ENCODE data around the gene VN1R5. TPM values are rescaled to one million over a fixed set of nuclear protein-coding genes. Genes with fewer than 3 reads are reported as not detected.

VN1R5 gene
- total RNA-seq = not detected in 2 replicates

DNA sequence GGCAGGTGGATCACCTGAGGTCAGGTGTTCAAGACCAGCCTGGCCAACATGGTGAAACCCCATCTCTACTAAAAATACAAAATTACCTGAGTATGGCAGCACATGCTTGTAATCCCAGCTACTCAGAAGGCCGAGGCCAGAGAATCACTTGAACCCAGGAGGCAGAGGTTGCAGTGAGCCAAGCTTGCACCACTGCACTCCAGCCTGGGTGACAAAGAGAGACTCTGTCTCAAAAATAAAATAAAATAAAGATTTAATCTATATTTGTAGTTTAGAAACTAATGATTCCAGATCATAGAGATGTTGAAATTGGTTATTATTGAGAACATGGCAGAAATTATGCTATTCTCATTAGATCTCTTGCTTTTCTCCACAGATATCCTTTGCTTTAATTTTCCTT, at the start of gene VN1R5:
Gene VN1R5, plus strand, starts transcription at position 301 of the 400 bp plus-strand sequence.

Other genes with a start within 250 kb of the VN1R5 start
- gene ZNF695, start 248.0 kb upstream of the VN1R5 start, total RNA-seq = 2.3 and 3.9 TPM in 2 replicates
- gene ZNF670, start 177.3 kb upstream of the VN1R5 start, total RNA-seq = 0.94 and 3.6 TPM in 2 replicates
- gene ZNF669, start 151.7 kb upstream of the VN1R5 start, total RNA-seq = 3.9 and 4.4 TPM in 2 replicates
- gene ZNF124, start 84.1 kb upstream of the VN1R5 start, total RNA-seq = 10.2 and 13.8 TPM in 2 replicates
- gene ZNF496, start 75.8 kb downstream of the VN1R5 start, total RNA-seq = 40.2 and 42.7 TPM in 2 replicates
- gene NLRP3, start 160.1 kb downstream of the VN1R5 start, total RNA-seq = 2.1 and 7.0 TPM in 2 replicates
- gene OR2B11, start 202.0 kb downstream of the VN1R5 start, total RNA-seq = not detected in 2 replicates

Data from hair follicular keratinocyte (primary cell).